ENCODE results near the gene MT1M. TPM values are rescaled to one million over a fixed set of nuclear protein-coding genes. Genes with fewer than 3 reads are reported as not detected.

The MT1M gene
- polyA plus RNA-seq, 1 donor (not counting 4 experiments of a cell fraction or from before 2014, with no cell fraction given), result 0.20 TPM

DNA sequence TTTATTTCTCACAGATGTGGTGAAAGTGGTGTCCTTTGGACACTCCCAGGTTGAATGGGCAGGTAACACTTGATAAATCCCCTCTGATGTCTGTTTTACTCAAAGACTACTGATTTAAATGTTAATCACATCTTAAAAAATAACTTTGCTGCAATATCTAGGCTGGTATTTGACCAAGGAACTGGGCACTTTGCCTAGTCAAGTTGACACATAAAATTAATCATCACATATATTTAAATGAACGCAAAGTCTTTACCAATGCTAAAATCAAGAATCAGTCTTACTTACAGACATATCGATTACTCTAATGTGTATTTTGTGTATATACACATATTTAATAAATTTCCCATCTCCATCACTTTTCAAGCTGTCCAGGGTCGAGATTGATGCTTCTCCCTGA, 17.1 kb upstream of the MT1M start:
- Histone ChIP-seq H3K9me3 (ENCODE audit: control insufficient read depth, low read depth, low read length) (no peaks in the 10 kb centered on the region), H3K9me1 (ENCODE audit: control insufficient read depth, extremely low read depth, insufficient read depth, low read length) (no peaks in the 10 kb centered on the region), H3K4me2 (ENCODE audit: control insufficient read depth, extremely low read depth, insufficient read depth, low read depth, low read length) (peak overlapping the region; percentile 45), H3K4me3 (ENCODE audit: control insufficient read depth in 2 of 3, extremely low read depth in 1 of 3, insufficient read depth in 2 of 3, low read depth in 1 of 3, low read length in 3 of 3) (no peak overlapping the region), H3K79me2 (ENCODE audit: control insufficient read depth, insufficient read depth, low read length) (no peaks in the 10 kb centered on the region), H3K27me3 (ENCODE audit: control insufficient read depth, extremely low read depth, insufficient read depth, low read length) (no peaks in the 10 kb centered on the region), H3K4me1 (ENCODE audit: control insufficient read depth, extremely low read depth, insufficient read depth, low read length) (peaks cover 54% of the 10 kb centered on the region), H3K27ac (ENCODE audit: control insufficient read depth, insufficient read depth, low read length) (peak overlapping the region; percentile 65), H4K20me1 (ENCODE audit: control insufficient read depth, extremely low read depth, insufficient read depth, low read length) (no peaks in the 10 kb centered on the region), H2AFZ (ENCODE audit: control insufficient read depth, low read length) (no peak overlapping the region), H3K9ac (ENCODE audit: control insufficient read depth, extremely low read depth, insufficient read depth, low read length) (no peak overlapping the region), H3K36me3 (ENCODE audit: control insufficient read depth in 2 of 2, extremely low read depth in 1 of 2, insufficient read depth in 2 of 2, low read length in 2 of 2) (no peaks in the 10 kb centered on the region)
- FAIRE-seq (no peak), DNase-seq (ENCODE audit: low read depth, low spot score) (no peak)
- dilution Hi-C loops (cut with MboI; ENCODE audit: extremely low pct_ligation_motif_present, low sequenced_read_pairs), result no loop called here
- TF ChIP-seq, protein P1, sequence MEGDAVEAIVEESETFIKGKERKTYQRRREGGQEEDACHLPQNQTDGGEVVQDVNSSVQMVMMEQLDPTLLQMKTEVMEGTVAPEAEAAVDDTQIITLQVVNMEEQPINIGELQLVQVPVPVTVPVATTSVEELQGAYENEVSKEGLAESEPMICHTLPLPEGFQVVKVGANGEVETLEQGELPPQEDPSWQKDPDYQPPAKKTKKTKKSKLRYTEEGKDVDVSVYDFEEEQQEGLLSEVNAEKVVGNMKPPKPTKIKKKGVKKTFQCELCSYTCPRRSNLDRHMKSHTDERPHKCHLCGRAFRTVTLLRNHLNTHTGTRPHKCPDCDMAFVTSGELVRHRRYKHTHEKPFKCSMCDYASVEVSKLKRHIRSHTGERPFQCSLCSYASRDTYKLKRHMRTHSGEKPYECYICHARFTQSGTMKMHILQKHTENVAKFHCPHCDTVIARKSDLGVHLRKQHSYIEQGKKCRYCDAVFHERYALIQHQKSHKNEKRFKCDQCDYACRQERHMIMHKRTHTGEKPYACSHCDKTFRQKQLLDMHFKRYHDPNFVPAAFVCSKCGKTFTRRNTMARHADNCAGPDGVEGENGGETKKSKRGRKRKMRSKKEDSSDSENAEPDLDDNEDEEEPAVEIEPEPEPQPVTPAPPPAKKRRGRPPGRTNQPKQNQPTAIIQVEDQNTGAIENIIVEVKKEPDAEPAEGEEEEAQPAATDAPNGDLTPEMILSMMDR (optimal IDR thresholded peaks at IDR 0.05 in 1 of 3, IDR thresholded peaks at IDR 0.05 in 1 of 3, conservative IDR thresholded peaks at IDR 0.05 in 1 of 3; ENCODE audit: extremely low read depth in 1 of 3, insufficient read depth in 2 of 3, low read length in 3 of 3), result no peak
- no peak for TF ChIP-seq EZH2 (IDR thresholded peaks at IDR 0.05; ENCODE audit: low read length)

DNA sequence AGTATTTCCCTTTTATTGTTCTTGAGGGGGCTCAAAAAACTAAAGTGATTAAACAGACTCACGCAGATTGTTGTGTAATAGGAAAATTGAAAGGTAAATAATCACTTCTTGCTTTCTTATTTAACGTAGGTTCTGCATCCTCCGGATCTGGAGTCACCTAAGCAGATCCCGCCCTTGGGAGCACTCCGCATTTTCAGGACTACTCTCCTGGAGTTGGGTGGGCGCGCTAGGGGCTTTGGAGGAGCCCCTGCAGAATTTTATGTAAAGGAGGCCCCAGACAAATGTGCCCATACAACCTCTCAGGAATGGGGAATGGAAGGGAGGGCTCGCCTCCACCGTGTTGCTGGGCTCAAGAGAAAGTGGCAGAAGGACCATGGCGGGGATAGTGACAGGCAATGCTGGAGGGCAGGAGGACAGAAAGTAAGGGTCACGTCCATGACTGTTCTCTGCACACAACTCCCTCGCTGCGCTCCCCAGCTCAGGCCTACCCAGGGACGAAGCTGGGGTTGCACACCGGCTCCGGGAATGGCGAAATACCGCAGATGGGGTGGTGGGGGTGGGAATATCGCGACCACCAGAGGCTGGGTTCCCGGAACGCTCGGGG, 15.7 kb upstream of the MT1M start:
- Histone ChIP-seq H3K4me2 (ENCODE audit: control insufficient read depth, extremely low read depth, insufficient read depth, low read depth, low read length) (peak overlapping the region; percentile 90), H3K27me3 (ENCODE audit: control insufficient read depth, extremely low read depth, insufficient read depth, low read length) (no peaks in the 10 kb centered on the region), H3K9me1 (ENCODE audit: control insufficient read depth, extremely low read depth, insufficient read depth, low read length) (no peaks in the 10 kb centered on the region), H3K36me3 (ENCODE audit: control insufficient read depth in 2 of 2, extremely low read depth in 1 of 2, insufficient read depth in 2 of 2, low read length in 2 of 2) (no peaks in the 10 kb centered on the region), H4K20me1 (ENCODE audit: control insufficient read depth, extremely low read depth, insufficient read depth, low read length) (no peaks in the 10 kb centered on the region), H3K4me3 (ENCODE audit: control insufficient read depth in 2 of 3, extremely low read depth in 1 of 3, insufficient read depth in 2 of 3, low read depth in 1 of 3, low read length in 3 of 3) (peak overlapping the region in 1 of 3 experiments; percentile 71), H3K4me1 (ENCODE audit: control insufficient read depth, extremely low read depth, insufficient read depth, low read length) (peaks cover 40% of the 10 kb centered on the region), H3K27ac (ENCODE audit: control insufficient read depth, insufficient read depth, low read length) (no peak overlapping the region), H3K9me3 (ENCODE audit: control insufficient read depth, low read depth, low read length) (no peaks in the 10 kb centered on the region), H2AFZ (ENCODE audit: control insufficient read depth, low read length) (peak overlapping the region; percentile 26), H3K9ac (ENCODE audit: control insufficient read depth, extremely low read depth, insufficient read depth, low read length) (no peak overlapping the region), H3K79me2 (ENCODE audit: control insufficient read depth, insufficient read depth, low read length) (no peaks in the 10 kb centered on the region)
- TF ChIP-seq EZH2 (IDR thresholded peaks at IDR 0.05; ENCODE audit: low read length), result no peak
- TF ChIP-seq, protein P1 (optimal IDR thresholded peaks at IDR 0.05 in 1 of 3, IDR thresholded peaks at IDR 0.05 in 1 of 3, conservative IDR thresholded peaks at IDR 0.05 in 1 of 3; ENCODE audit: extremely low read depth in 1 of 3, insufficient read depth in 2 of 3, low read length in 3 of 3), result no peak
- dilution Hi-C loops (cut with MboI; ENCODE audit: extremely low pct_ligation_motif_present, low sequenced_read_pairs), result no loop called here
- DNase-seq (ENCODE audit: low read depth, low spot score), result no peak
- FAIRE-seq, result no peak
